ENCODE data around the gene TMC5.

- TF ChIP-seq EZH2 (IDR thresholded peaks at IDR 0.05) (no peak), POLR2AphosphoS5 (IDR thresholded peaks at IDR 0.05; ENCODE audit: borderline replicate concordance, low read depth, low read length) (no peak), FOXP2 (optimal IDR thresholded peaks at IDR 0.05; ENCODE audit: control extremely low read depth, extremely low read length, insufficient read depth) (no peak)
These were observed 81.8 kb downstream of the TMC5 start for GRCh38 chr16:19499481-19499880.
